Activated naive CD8-positive, alpha-beta T cell treated with anti-CD3 and anti-CD28 coated beads for 36 hours (primary cell): ENCODE measurements around the gene ENOX1. TPM values are rescaled to one million over a fixed set of nuclear protein-coding genes. Genes with fewer than 3 reads are reported as not detected.
"Not testable (repeated sequence)": the region's sequence is repeated elsewhere in the genome, so short reads cannot be mapped to it uniquely, and the experiment has no call there.

ENCODE experiments used
- DNase-seq: peaks from one replicate; pipeline ENCODE4 v3.0.0; 2021
- H3K27ac Mint-ChIP-seq: one replicate; pipeline ENCODE4 v1.8.0; 2022; ENCODE audit warnings: mild to moderate bottlenecking, moderate library complexity, mixed read lengths
- H3K27me3 Mint-ChIP-seq: one replicate; pipeline ENCODE4 v1.8.0; 2022; ENCODE audit warnings: mild to moderate bottlenecking, mixed read lengths
- H3K36me3 Mint-ChIP-seq: one replicate; pipeline ENCODE4 v1.8.0; 2021; ENCODE audit warnings: mild to moderate bottlenecking, mixed read lengths
- H3K4me1 Mint-ChIP-seq: one replicate; pipeline ENCODE4 v1.8.0; 2021; ENCODE audit warnings: mixed read lengths
- H3K4me3 Mint-ChIP-seq: one replicate; pipeline ENCODE4 v1.8.0; 2022; ENCODE audit warnings: mild to moderate bottlenecking, moderate library complexity, mixed read lengths
- H3K9me3 Mint-ChIP-seq: one replicate; pipeline ENCODE4 v1.8.0; 2022; ENCODE audit warnings: mixed read lengths
- total RNA-seq, 2 experiments: library from RNA; stranded (reverse); gene quantifications; one replicate each; pipeline ENCODE4 v1.2.3, GENCODE V29; 2021

ENOX1 gene
- not detected for total RNA-seq

DNA sequence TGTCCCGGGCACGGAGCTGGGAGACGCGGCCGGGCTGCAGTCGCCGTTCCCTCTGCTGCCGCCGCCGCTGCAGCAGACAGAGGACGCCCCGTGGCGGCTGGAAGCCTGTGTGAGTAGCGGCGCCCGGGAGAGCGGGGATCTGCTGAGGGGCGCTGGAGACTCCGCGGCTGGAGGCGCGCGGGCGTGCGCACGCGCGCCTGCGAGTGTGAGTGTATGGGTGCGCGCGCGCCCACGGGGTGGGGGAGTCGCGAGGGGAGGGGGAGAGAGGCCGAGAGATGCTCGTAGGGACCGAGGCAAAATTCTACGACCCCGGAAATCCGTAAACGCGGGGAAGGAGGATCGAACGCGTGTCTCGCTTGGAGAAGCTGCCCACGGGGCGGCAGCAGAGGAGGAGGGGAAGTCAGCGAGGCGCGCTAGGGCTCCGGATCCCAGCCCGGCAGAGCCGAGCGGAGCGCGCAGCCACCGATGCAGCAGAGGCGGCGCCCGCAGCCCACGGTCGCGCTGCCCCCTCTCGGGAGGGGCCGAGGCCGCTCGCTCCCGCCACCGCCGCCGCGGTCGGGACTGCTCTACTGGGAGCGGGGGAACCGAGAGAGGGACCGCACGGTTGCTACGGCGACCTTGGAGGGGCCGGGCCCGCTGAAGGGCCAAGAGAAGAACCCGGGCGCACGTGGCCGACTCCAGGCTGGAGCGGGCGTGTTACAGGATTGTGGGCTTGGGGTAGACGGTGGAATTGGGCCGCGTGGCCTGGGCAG is at the start of gene ENOX1:
Gene ENOX1, minus strand, starts transcription at position 207 of the 752 bp plus-strand sequence.
- Mint-ChIP-seq H3K4me1 (peaks cover 2% of the 10 kb centered on the region), H3K36me3 (no peaks in the 10 kb centered on the region), H3K4me3 (peak within 1 kb of the TSS; percentile 75), H3K27me3 (peaks cover 61% of the 10 kb centered on the region), H3K9me3 (no peaks in the 10 kb centered on the region), H3K27ac (no peak within 1 kb of the TSS)
- peak; percentile 48 for DNase-seq

- H3K9me3 Mint-ChIP-seq: peaks cover under 1% of the 10 kb centered on the region
- no peak overlapping the region for H3K27ac Mint-ChIP-seq
- no peak overlapping the region for H3K4me3 Mint-ChIP-seq
- no peaks in the 10 kb centered on the region for H3K36me3 Mint-ChIP-seq
- DNase-seq: no peak
- peaks cover 4% of the 10 kb centered on the region for H3K27me3 Mint-ChIP-seq
- H3K4me1 Mint-ChIP-seq: no peaks in the 10 kb centered on the region
Measured at GRCh38 chr13:43835701-43836100, 48.9 kb upstream of the ENOX1 start.

DNA sequence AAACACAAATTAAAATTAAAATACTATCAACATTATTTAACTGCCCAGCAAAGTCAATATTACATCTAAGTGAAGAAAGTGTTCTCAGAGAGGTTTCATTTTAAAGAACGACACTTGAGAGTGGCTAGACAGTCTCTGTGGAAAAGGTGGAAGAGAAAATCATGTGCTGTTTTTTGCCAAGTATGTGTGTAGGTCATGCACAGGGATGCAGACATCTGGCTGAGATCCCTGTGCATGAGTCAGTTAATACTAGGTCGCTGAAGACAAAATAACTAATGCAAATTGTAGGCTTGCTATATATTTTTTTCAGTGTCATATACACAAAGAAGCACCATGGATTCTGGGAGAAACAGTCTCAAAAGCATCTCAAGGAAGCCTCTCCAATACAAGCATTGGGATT is 44.3 kb upstream of the ENOX1 start:
- DNase-seq: no peak
- H3K4me3 Mint-ChIP-seq: no peak overlapping the region
- no peak overlapping the region for H3K27ac Mint-ChIP-seq
- H3K27me3 Mint-ChIP-seq: peaks cover 8% of the 10 kb centered on the region
- no peaks in the 10 kb centered on the region for H3K9me3 Mint-ChIP-seq
- no peaks in the 10 kb centered on the region for H3K4me1 Mint-ChIP-seq
- no peaks in the 10 kb centered on the region for H3K36me3 Mint-ChIP-seq

DNA sequence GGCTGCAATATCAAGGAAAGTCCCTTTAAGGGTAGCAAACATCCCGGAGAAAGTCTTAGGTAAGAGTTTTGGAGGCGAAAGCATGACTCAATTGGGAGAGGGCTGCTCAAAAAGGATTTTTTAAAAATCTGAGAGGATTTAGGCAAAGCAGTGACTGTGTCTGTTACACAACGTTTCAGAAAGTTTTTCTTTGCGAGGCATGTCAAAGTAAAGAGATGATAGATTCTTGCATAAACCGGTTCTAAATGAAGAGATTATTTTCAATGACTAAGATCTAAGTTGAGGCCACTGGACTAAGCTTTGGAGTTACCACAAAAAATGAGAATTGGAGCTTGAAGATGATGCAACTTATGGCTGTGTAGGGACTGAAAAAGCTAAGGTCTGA is 43.7 kb upstream of the ENOX1 start:
- Mint-ChIP-seq H3K36me3 (no peaks in the 10 kb centered on the region), H3K4me1 (no peaks in the 10 kb centered on the region), H3K27ac (no peak overlapping the region), H3K27me3 (peaks cover 8% of the 10 kb centered on the region), H3K9me3 (no peaks in the 10 kb centered on the region), H3K4me3 (no peak overlapping the region)
- DNase-seq: no peak

DNA sequence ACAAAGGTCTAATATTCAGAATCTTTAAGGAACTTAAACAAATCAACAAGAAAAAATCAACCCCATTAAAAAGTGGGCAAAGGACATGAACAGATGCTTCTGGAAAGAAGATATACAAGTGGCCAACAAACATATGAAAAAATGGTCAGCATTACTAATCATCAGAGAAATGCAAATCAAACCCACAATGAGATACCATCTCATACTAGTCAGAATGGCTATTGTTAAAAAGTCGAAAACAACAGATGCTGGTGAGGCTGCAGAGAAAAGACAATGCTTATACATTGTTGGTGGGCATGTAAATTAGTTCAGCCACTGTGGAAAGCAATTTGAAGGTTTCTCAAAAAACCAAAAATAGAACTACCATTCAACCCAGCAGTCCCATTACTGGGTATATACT is 37.9 kb upstream of the ENOX1 start:
- H3K27ac Mint-ChIP-seq: not testable (repeated sequence)

GRCh38 chr13:43822969-43823368 is 36.2 kb upstream of the ENOX1 start:
- Mint-ChIP-seq H3K9me3 (no peaks in the 10 kb centered on the region), H3K36me3 (no peaks in the 10 kb centered on the region), H3K4me3 (no peak overlapping the region), H3K27me3 (peaks cover 11% of the 10 kb centered on the region), H3K4me1 (no peaks in the 10 kb centered on the region), H3K27ac (no peak overlapping the region)
- no peak for DNase-seq

More for the DNA sequence above, 37.9 kb upstream of the ENOX1 start:
- not testable (repeated sequence) for H3K36me3 Mint-ChIP-seq, H3K4me1 Mint-ChIP-seq, H3K9me3 Mint-ChIP-seq, H3K27me3 Mint-ChIP-seq, DNase-seq, H3K4me3 Mint-ChIP-seq

- no peak overlapping the region for H3K4me3 Mint-ChIP-seq
- no peak overlapping the region for H3K27ac Mint-ChIP-seq
- H3K4me1 Mint-ChIP-seq: no peaks in the 10 kb centered on the region
- no peak for DNase-seq
- H3K27me3 Mint-ChIP-seq: peaks cover 25% of the 10 kb centered on the region
- H3K9me3 Mint-ChIP-seq: no peaks in the 10 kb centered on the region
- no peaks in the 10 kb centered on the region for H3K36me3 Mint-ChIP-seq
Measured at GRCh38 chr13:43816401-43816889, 29.7 kb upstream of the ENOX1 start.

- H3K4me3 Mint-ChIP-seq: no peak overlapping the region
- no peak overlapping the region for H3K27ac Mint-ChIP-seq
- H3K9me3 Mint-ChIP-seq: no peaks in the 10 kb centered on the region
Measured at GRCh38 chr13:43815204-43815603, 28.4 kb upstream of the ENOX1 start.

GRCh38 chr13:43808676-43809075 is 21.9 kb upstream of the ENOX1 start:
- Mint-ChIP-seq H3K9me3 (no peaks in the 10 kb centered on the region), H3K4me1 (peaks cover 4% of the 10 kb centered on the region), H3K27ac (no peak overlapping the region), H3K27me3 (peaks cover 20% of the 10 kb centered on the region), H3K4me3 (no peak overlapping the region), H3K36me3 (no peaks in the 10 kb centered on the region)
- DNase-seq: no peak

More at GRCh38 chr13:43815204-43815603, 28.4 kb upstream of the ENOX1 start:
- Mint-ChIP-seq H3K4me1 (no peaks in the 10 kb centered on the region), H3K36me3 (no peaks in the 10 kb centered on the region), H3K27me3 (peaks cover 25% of the 10 kb centered on the region)
- no peak for DNase-seq

DNA sequence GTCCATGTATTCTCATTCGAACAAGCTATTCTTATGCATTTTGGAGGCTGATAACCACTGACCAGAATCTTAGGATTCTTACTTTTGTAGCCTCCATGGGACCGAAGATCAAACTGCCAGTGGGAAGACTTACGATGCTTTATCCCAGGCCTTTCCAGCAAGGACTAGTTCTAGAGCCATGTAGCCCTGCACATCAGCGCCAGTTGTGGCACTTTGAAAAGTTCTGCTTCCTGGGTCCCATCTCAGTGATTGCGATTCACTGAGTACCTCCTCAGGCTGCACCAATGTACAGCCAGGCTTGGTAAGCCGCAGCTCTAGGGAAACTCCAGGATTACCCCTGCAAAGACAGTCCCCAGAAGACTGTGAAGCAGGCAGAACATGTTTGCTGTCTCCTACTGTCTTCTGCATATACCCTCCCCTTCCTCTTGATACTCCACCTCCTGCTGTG is 18.9 kb upstream of the ENOX1 start:
- Mint-ChIP-seq H3K36me3 (no peaks in the 10 kb centered on the region), H3K27me3 (peaks cover 9% of the 10 kb centered on the region), H3K4me3 (no peak overlapping the region), H3K27ac (no peak overlapping the region), H3K4me1 (peaks cover 4% of the 10 kb centered on the region), H3K9me3 (no peaks in the 10 kb centered on the region)
- DNase-seq: no peak

DNA sequence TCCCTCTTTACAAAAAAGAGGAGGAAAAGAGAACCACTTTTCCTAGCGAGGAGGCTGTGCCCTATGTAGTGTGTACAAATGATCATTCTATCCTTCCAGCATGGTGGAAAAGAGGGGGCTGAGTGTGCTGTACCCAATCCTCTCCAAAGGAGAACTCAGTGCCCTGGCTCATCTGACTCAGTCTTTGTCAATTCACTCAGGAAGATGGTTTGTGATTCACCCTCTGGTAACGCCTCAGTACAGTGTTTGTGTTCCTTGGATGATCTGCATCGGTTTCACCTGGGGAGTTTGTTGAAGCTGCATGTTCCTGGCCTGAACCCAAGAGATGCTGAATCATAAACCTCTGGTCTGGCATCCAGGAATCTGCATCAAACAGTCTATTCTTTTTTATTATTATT is 18.3 kb upstream of the ENOX1 start:
- no peak overlapping the region for H3K27ac Mint-ChIP-seq
- no peak for DNase-seq

GRCh38 chr13:43804461-43805070 is 17.8 kb upstream of the ENOX1 start:
- Mint-ChIP-seq H3K4me3 (no peak overlapping the region), H3K36me3 (no peaks in the 10 kb centered on the region), H3K4me1 (peaks cover 4% of the 10 kb centered on the region), H3K27ac (no peak overlapping the region), H3K9me3 (no peaks in the 10 kb centered on the region), H3K27me3 (peaks cover 9% of the 10 kb centered on the region)
- no peak for DNase-seq

More for the DNA sequence above, 18.3 kb upstream of the ENOX1 start:
- peaks cover 9% of the 10 kb centered on the region for H3K27me3 Mint-ChIP-seq
- no peaks in the 10 kb centered on the region for H3K36me3 Mint-ChIP-seq
- peaks cover 4% of the 10 kb centered on the region for H3K4me1 Mint-ChIP-seq
- no peak overlapping the region for H3K4me3 Mint-ChIP-seq
- no peaks in the 10 kb centered on the region for H3K9me3 Mint-ChIP-seq

DNA sequence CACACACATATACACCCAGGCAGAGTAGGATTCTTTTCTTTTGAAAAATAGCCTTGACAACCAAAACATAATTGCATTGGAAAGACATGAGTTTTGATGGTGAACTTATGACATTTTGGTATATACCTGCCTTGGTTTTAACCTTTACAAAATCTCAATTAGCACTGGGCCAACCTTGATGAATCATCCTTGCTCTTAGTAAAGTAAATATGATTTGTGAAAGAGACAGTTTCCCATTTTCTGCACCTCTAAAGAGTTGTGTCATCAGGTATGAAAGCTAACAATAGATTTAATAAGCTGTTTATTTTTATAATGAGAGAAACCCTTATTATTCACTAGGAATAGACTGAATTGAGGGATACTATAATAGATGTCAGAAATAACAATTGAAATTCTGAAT is 15.7 kb upstream of the ENOX1 start:
- H3K27me3 Mint-ChIP-seq: peaks cover 16% of the 10 kb centered on the region
- no peak overlapping the region for H3K4me3 Mint-ChIP-seq
- H3K9me3 Mint-ChIP-seq: no peaks in the 10 kb centered on the region
- no peaks in the 10 kb centered on the region for H3K36me3 Mint-ChIP-seq
- no peak for DNase-seq
- no peak overlapping the region for H3K27ac Mint-ChIP-seq
- peaks cover 4% of the 10 kb centered on the region for H3K4me1 Mint-ChIP-seq

DNA sequence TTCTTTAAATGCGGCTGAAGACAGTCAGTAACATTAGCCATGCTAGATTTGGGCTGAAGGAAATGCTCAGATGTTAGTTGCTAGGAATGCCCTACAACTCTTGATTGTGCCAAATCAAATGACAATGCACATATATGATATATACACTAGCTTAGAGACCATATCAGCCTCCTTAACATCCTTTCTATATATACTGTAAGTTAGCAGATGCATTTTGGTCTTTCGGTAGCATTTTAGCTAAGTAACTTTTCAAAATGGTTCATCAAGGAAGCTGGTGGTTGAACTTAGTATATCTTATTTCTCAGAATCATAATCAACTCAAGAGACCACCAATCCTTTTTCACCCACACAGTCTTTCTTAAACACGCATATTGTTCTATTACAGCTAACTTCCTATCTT is 14.1 kb upstream of the ENOX1 start:
- no peaks in the 10 kb centered on the region for H3K9me3 Mint-ChIP-seq
- no peaks in the 10 kb centered on the region for H3K36me3 Mint-ChIP-seq
- peaks cover 16% of the 10 kb centered on the region for H3K4me1 Mint-ChIP-seq
- DNase-seq: no peak
- H3K27me3 Mint-ChIP-seq: peaks cover 25% of the 10 kb centered on the region
- no peak overlapping the region for H3K4me3 Mint-ChIP-seq
- no peak overlapping the region for H3K27ac Mint-ChIP-seq

DNA sequence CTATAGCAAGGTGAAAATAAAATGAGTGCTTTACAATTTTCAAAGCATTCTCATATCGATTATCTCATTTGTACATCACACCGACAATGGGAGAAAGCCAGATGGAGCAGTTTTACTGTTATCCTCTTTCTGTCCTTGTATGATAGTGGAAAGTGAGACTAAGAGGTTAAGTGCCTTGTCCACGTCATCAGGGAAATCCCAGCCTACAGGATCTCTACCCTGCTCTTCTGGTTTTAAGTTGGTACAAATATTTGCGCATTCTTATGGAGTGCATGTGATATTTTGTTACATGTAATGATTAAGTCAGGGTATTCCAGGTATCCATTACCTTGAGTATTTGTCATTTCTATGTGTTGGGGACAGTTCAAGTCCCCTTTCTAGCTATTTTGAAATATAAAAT is 12.4 kb upstream of the ENOX1 start:
- H3K4me1 Mint-ChIP-seq: peaks cover 13% of the 10 kb centered on the region
- no peaks in the 10 kb centered on the region for H3K36me3 Mint-ChIP-seq
- H3K9me3 Mint-ChIP-seq: no peaks in the 10 kb centered on the region
- no peak overlapping the region for H3K4me3 Mint-ChIP-seq
- no peak overlapping the region for H3K27ac Mint-ChIP-seq
- H3K27me3 Mint-ChIP-seq: peaks cover 30% of the 10 kb centered on the region
- no peak for DNase-seq

DNA sequence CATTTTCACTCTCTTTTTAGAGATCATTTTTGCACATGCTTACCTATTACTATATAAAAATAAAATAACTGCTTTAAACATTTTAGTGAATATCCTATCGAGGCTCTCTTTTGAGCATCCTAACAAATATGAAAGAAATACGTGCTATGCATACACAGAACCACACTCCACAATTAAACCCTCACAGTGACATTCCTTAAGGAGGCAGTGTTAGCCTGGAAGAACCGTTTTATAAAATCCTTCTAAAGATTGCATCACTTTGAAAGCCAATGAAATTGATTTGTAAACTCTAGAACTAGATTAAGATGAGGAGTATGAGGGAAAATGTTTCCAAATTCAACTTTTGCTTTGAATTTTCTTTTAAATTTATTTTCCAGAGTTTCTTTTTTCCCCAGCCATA is 11.1 kb upstream of the ENOX1 start:
- no peak for DNase-seq
- H3K4me3 Mint-ChIP-seq: no peak overlapping the region
- H3K27ac Mint-ChIP-seq: no peak overlapping the region
- H3K9me3 Mint-ChIP-seq: no peaks in the 10 kb centered on the region
- peaks cover 33% of the 10 kb centered on the region for H3K27me3 Mint-ChIP-seq
- peaks cover 13% of the 10 kb centered on the region for H3K4me1 Mint-ChIP-seq
- no peaks in the 10 kb centered on the region for H3K36me3 Mint-ChIP-seq
